Spinal cord (tissue), 10 donors: ENCODE results near the gene EEFSEC. TPM values are rescaled to one million over a fixed set of nuclear protein-coding genes. Genes with fewer than 3 reads are reported as not detected.

ENCODE experiments used
- DNase-seq, 6 donors: peaks; one replicate each; pipeline versions ENCODE4 v3.0.0 to v3.0.0-alpha.2; 2013 to 2015; ENCODE audit warnings: low spot score in 6 of 6, low read depth in 4 of 6
- H3K27ac ChIP-seq: one replicate; pipeline ENCODE4 v1.5.1; 2013; ENCODE audit warnings: low read depth, low read length, control low read depth
- H3K27me3 ChIP-seq: one replicate; pipeline ENCODE4 v1.6.1; 2013; ENCODE audit warnings: low read length; ENCODE audit not compliant: control insufficient read depth, insufficient read depth
- H3K36me3 ChIP-seq: one replicate; pipeline ENCODE4 v1.6.1; 2013; ENCODE audit warnings: low read length; ENCODE audit not compliant: control insufficient read depth, insufficient read depth
- H3K4me1 ChIP-seq: one replicate; pipeline ENCODE4 v1.6.1; 2013; ENCODE audit warnings: low read length; ENCODE audit not compliant: control insufficient read depth, insufficient read depth
- H3K4me3 ChIP-seq: one replicate; pipeline ENCODE4 v1.5.1; 2013; ENCODE audit warnings: low read depth, low read length, control low read depth
- H3K9me3 ChIP-seq: one replicate; pipeline ENCODE4 v1.6.1; 2013; ENCODE audit warnings: low read length; ENCODE audit not compliant: control insufficient read depth, insufficient read depth
- WGBS: methylation state at CpG from one replicate; pipeline ENCODE4 v1.1.5; 2013; ENCODE audit warnings: missing lambda C conversion rate; ENCODE audit not compliant: insufficient coverage; 5-methylcytosine and 5-hydroxymethylcytosine counted together
- polyA plus RNA-seq, 2 donors: library from polyadenylated mRNA; unstranded; fragments of 120-200 nt; gene quantifications; one replicate each; pipeline ENCODE4 v1.2.1, GENCODE V29; 2013; ENCODE audit not compliant: insufficient read length in 2 of 2
- total RNA-seq, 2 donors: library from RNA; depleted of rRNA in 1 of 2; stranded (reverse); fragments of 120-200 nt in 1 of 2; fragments of >200 nt in 1 of 2; gene quantifications; one replicate each; pipeline versions ENCODE4 v1.2.3 to v1.2.4, GENCODE V29; 2013 to 2014
- donor health status: healthy.

The EEFSEC gene
- total and polyA plus RNA-seq, 4 donors, result 6.4 to 29.1 (median 18.3) TPM

- no peaks in the 10 kb centered on the region for H3K4me1 ChIP-seq
- 79% methylated on average over 5 of the region's 6 CpGs for WGBS
- H3K27ac ChIP-seq, result no peak overlapping the region
- H3K4me3 ChIP-seq, result no peak overlapping the region
- H3K36me3 ChIP-seq, result no peaks in the 10 kb centered on the region
- no peaks in the 10 kb centered on the region for H3K27me3 ChIP-seq
- no peak for DNase-seq
- H3K9me3 ChIP-seq, result no peaks in the 10 kb centered on the region
Observed at GRCh38 chr3:128448491-128448890, 295.2 kb downstream of the EEFSEC start.

GRCh38 chr3:128449111-128449638 is 295.9 kb downstream of the EEFSEC start:
- H3K27me3 ChIP-seq, result no peaks in the 10 kb centered on the region
- WGBS, result 98% methylated on average over 3 of the region's 6 CpGs
- no peaks in the 10 kb centered on the region for H3K4me1 ChIP-seq
- no peak overlapping the region for H3K4me3 ChIP-seq
- H3K9me3 ChIP-seq, result no peaks in the 10 kb centered on the region
- no peaks in the 10 kb centered on the region for H3K36me3 ChIP-seq
- H3K27ac ChIP-seq, result no peak overlapping the region
- no peak for DNase-seq

- Histone ChIP-seq H3K27ac (no peak overlapping the region), H3K9me3 (no peaks in the 10 kb centered on the region), H3K36me3 (no peaks in the 10 kb centered on the region), H3K4me1 (peaks cover 9% of the 10 kb centered on the region), H3K4me3 (no peak overlapping the region), H3K27me3 (peaks cover 2% of the 10 kb centered on the region)
- WGBS, result 97% methylated on average over 8 of the region's 9 CpGs
- DNase-seq, result no peak
Observed at GRCh38 chr3:128452120-128452519, 298.8 kb downstream of the EEFSEC start.

- Histone ChIP-seq H3K36me3 (no peaks in the 10 kb centered on the region), H3K4me1 (peaks cover 9% of the 10 kb centered on the region), H3K27me3 (peaks cover 2% of the 10 kb centered on the region), H3K9me3 (no peaks in the 10 kb centered on the region), H3K4me3 (no peak overlapping the region), H3K27ac (no peak overlapping the region)
- WGBS, result 78% methylated on average over 21 of the region's 21 CpGs
- no peak for DNase-seq
Observed at GRCh38 chr3:128452678-128453275, 299.5 kb downstream of the EEFSEC start.

GRCh38 chr3:128453501-128454309 is 300.4 kb downstream of the EEFSEC start:
- Histone ChIP-seq H3K9me3 (no peaks in the 10 kb centered on the region), H3K27me3 (peaks cover 2% of the 10 kb centered on the region)
- 86% methylated on average over 18 of the region's 21 CpGs for WGBS

GRCh38 chr3:128454310-128454618 is 301.0 kb downstream of the EEFSEC start:
- H3K27me3 ChIP-seq, result peaks cover 2% of the 10 kb centered on the region
- no peaks in the 10 kb centered on the region for H3K36me3 ChIP-seq
- H3K27ac ChIP-seq, result no peak overlapping the region
- WGBS, result no CpG with 5 or more reads among the region's 2 CpGs
- H3K4me3 ChIP-seq, result no peak overlapping the region
- H3K9me3 ChIP-seq, result no peaks in the 10 kb centered on the region
- no peak for DNase-seq
- peaks cover 14% of the 10 kb centered on the region for H3K4me1 ChIP-seq

More at GRCh38 chr3:128453501-128454309, 300.4 kb downstream of the EEFSEC start:
- Histone ChIP-seq H3K4me1 (peaks cover 14% of the 10 kb centered on the region), H3K4me3 (no peak overlapping the region), H3K36me3 (no peaks in the 10 kb centered on the region), H3K27ac (no peak overlapping the region)
- no peak for DNase-seq

GRCh38 chr3:128455116-128455515 is 301.8 kb downstream of the EEFSEC start:
- no peak overlapping the region for H3K4me3 ChIP-seq
- no peak overlapping the region for H3K27ac ChIP-seq
- WGBS, result 88% methylated on average over 4 of the region's 5 CpGs
- H3K36me3 ChIP-seq, result no peaks in the 10 kb centered on the region
- no peaks in the 10 kb centered on the region for H3K9me3 ChIP-seq
- no peak for DNase-seq
- H3K4me1 ChIP-seq, result peaks cover 14% of the 10 kb centered on the region
- peaks cover 4% of the 10 kb centered on the region for H3K27me3 ChIP-seq

- 67% methylated on average over 13 of the region's 16 CpGs for WGBS
- Histone ChIP-seq H3K4me3 (no peak overlapping the region), H3K36me3 (no peaks in the 10 kb centered on the region), H3K27me3 (peaks cover 4% of the 10 kb centered on the region), H3K27ac (no peak overlapping the region), H3K9me3 (no peaks in the 10 kb centered on the region), H3K4me1 (peaks cover 14% of the 10 kb centered on the region)
- DNase-seq, result peak in 1 of 6 donors; percentile 18
Observed at GRCh38 chr3:128455786-128456748, 302.8 kb downstream of the EEFSEC start.
